Kidney (tissue), 14 donors: ENCODE measurements around the gene DIAPH1. TPM values are rescaled to one million over a fixed set of nuclear protein-coding genes. Genes with fewer than 3 reads are reported as not detected.

Experiments used
- DNase-seq, 5 donors: peaks; one replicate each; pipeline ENCODE4 v3.0.0-alpha.2; 2013 to 2020
- FAIRE-seq: peaks from 2 replicates; lab custom pipeline; 2012; peaks lifted over from hg19 to GRCh38; lab: Jason Lieb, UNC
- H3K27ac ChIP-seq, 2 donors: one replicate each; pipeline ENCODE4 v1.7.0; 2013; ENCODE audit warnings: low read depth in 2 of 2, low read length in 2 of 2, inconsistent platforms in 1 of 2
- H3K27me3 ChIP-seq: one replicate; pipeline ENCODE4 v1.7.1; 2013; ENCODE audit warnings: low read length, inconsistent platforms; ENCODE audit not compliant: control insufficient read depth, insufficient read depth
- H3K36me3 ChIP-seq, 3 donors: one replicate each; pipeline versions ENCODE4 v1.7.0 to v1.7.1; 2013; ENCODE audit warnings: low read length in 3 of 3, control low read depth in 1 of 3, inconsistent platforms in 1 of 3; ENCODE audit not compliant: insufficient read depth in 3 of 3, control insufficient read depth in 2 of 3
- H3K4me1 ChIP-seq, 3 donors: one replicate each; pipeline versions ENCODE4 v1.7.0 to v1.7.1; 2013; ENCODE audit warnings: low read length in 3 of 3, inconsistent platforms in 1 of 3, low read depth in 1 of 3; ENCODE audit not compliant: control insufficient read depth in 2 of 3, insufficient read depth in 2 of 3
- H3K4me3 ChIP-seq, 3 donors: one replicate each; pipeline versions ENCODE4 v1.7.0 to v1.8.1; 2013; ENCODE audit warnings: low read length in 3 of 3, control low read depth in 1 of 3, inconsistent platforms in 1 of 3
- H3K9ac ChIP-seq, 3 donors: one replicate each; pipeline versions ENCODE4 v1.7.0 to v1.7.1; 2013; ENCODE audit warnings: low read length in 3 of 3, control low read depth in 1 of 3, inconsistent platforms in 1 of 3
- H3K9me3 ChIP-seq, 3 donors: one replicate each; pipeline versions ENCODE4 v1.7.0 to v1.7.1; 2013; ENCODE audit warnings: low read length in 3 of 3, control low read depth in 1 of 3, inconsistent platforms in 1 of 3; ENCODE audit not compliant: control insufficient read depth in 2 of 3, insufficient read depth in 1 of 3
- intact Hi-C: fragments of 100-400 bp; cut with DNase I; formaldehyde crosslinking; loops from one replicate; pipeline ENCODE4 v1.11.1; 2022
- polyA plus RNA-seq: library from polyadenylated mRNA; stranded (reverse); fragments of 350-450 nt; fragmentation: Illumina TruSeq; extraction: RNeasy Lipid Tissue Mini Kit (QIAGEN cat#74804); gene quantifications from one replicate; pipeline ENCODE4 v1.2.3, GENCODE V29; 2014; ENCODE audit warnings: low read depth, low replicate concordance; ENCODE audit not compliant: insufficient read depth
- total RNA-seq: library from RNA; stranded (reverse); fragmentation: NEBNext Ultra II Directional; extraction: Animal tissue kit (Norgen Biotek cat#: 25700); gene quantifications from one replicate; pipeline ENCODE4 v1.2.1, GENCODE V29; 2021
- TF ChIP-seq, protein P1 (sequence below): IDR thresholded peaks from 3 replicates; pipeline ENCODE4 v1.5.1; 2012; ENCODE audit warnings: mild to moderate bottlenecking, moderate library complexity, borderline replicate concordance; ENCODE audit not compliant: insufficient read depth; ENCODE audit errors: extremely low read depth
- donor health status: control.
- donor health status: control.
- donor health status: control.
- donor health status: control.
- donor health status: control.
- donor health status: DM: yes; HTN: yes; CAD: no.
- donor health status: Normal renal cell carcinoma (clear cell type).

DIAPH1 gene
- total and polyA plus RNA-seq, 2 donors from 2014 or later, result 60.6 to 156 TPM

DNA sequence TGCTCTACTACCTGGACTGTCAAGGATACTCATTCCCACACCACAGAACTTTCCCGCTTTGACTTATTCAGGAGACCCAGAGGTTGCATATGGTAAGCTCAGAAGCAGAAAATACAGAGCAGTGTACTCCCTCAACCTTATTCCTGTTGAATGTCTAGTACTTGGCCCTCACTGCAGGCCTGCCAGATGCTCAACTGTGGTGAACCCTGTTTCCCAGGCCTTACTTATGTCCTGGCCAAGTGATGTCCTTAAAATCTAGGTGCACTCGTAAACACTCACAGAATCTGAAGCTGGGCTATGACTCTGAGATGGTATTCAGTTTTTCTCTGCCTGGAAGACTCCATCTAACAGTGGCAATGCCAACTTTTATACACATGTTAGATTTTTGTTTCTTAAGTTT lies 21.0 kb downstream of the DIAPH1 start:
- Histone ChIP-seq H3K9me3 (no peaks in the 10 kb centered on the region), H3K4me1 (peaks cover 0 to 10% (median 0%) of the 10 kb centered on the region in 3 donors), H3K9ac (no peak overlapping the region), H3K27me3 (no peaks in the 10 kb centered on the region), H3K27ac (no peak overlapping the region), H3K4me3 (no peak overlapping the region), H3K36me3 (no peaks in the 10 kb centered on the region)
- TF ChIP-seq, protein P1, sequence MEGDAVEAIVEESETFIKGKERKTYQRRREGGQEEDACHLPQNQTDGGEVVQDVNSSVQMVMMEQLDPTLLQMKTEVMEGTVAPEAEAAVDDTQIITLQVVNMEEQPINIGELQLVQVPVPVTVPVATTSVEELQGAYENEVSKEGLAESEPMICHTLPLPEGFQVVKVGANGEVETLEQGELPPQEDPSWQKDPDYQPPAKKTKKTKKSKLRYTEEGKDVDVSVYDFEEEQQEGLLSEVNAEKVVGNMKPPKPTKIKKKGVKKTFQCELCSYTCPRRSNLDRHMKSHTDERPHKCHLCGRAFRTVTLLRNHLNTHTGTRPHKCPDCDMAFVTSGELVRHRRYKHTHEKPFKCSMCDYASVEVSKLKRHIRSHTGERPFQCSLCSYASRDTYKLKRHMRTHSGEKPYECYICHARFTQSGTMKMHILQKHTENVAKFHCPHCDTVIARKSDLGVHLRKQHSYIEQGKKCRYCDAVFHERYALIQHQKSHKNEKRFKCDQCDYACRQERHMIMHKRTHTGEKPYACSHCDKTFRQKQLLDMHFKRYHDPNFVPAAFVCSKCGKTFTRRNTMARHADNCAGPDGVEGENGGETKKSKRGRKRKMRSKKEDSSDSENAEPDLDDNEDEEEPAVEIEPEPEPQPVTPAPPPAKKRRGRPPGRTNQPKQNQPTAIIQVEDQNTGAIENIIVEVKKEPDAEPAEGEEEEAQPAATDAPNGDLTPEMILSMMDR, result no peak
- no peak for DNase-seq
- intact Hi-C loops, result no loop called here
- FAIRE-seq, result no peak

GRCh38 chr5:141597394-141597793 lies 21.4 kb downstream of the DIAPH1 start:
- no peak overlapping the region for H3K9ac ChIP-seq
- intact Hi-C loops, result no loop called here
- H3K36me3 ChIP-seq, result no peaks in the 10 kb centered on the region
- H3K4me1 ChIP-seq, result peaks cover 0 to 10% (median 0%) of the 10 kb centered on the region in 3 donors
- no peaks in the 10 kb centered on the region for H3K27me3 ChIP-seq
- DNase-seq, result no peak
- no peak for FAIRE-seq
- TF ChIP-seq, protein P1, result no peak
- no peak overlapping the region for H3K4me3 ChIP-seq
- H3K9me3 ChIP-seq, result no peaks in the 10 kb centered on the region
- no peak overlapping the region for H3K27ac ChIP-seq

GRCh38 chr5:141596867-141597266 lies 21.9 kb downstream of the DIAPH1 start:
- Histone ChIP-seq H3K9me3 (no peaks in the 10 kb centered on the region), H3K27me3 (no peaks in the 10 kb centered on the region), H3K4me1 (peaks cover 0 to 14% (median 0%) of the 10 kb centered on the region in 3 donors), H3K9ac (no peak overlapping the region), H3K36me3 (no peaks in the 10 kb centered on the region), H3K4me3 (no peak overlapping the region), H3K27ac (no peak overlapping the region)
- no peak for FAIRE-seq
- intact Hi-C loops, result no loop called here
- no peak for DNase-seq
- TF ChIP-seq, protein P1, result no peak

DNA sequence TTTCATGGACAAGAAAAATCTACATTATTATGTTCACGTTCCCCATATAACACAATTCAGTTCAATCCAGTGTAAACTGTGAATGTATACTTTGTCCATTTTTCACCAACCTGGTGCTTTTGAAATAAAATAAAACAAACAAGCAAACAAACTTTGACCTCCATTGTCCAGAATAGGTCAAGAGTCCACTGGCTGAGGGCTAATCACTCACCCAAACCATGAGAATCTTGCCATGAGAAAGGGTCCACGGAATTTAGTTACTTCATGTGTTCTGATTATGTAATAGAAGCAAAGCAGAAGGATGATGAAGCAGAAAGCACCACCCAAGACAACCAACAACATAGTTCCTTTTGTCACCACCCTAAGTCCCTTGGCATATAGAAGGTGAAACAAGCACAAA lies 28.7 kb downstream of the DIAPH1 start:
- TF ChIP-seq, protein P1, result no peak
- FAIRE-seq, result no peak
- H3K27ac ChIP-seq, result no peak overlapping the region
- intact Hi-C loops, result no loop called here
- DNase-seq, result no peak
- H3K27me3 ChIP-seq, result no peaks in the 10 kb centered on the region
- peaks cover 0 to 4% (median 0%) of the 10 kb centered on the region in 3 donors for H3K4me1 ChIP-seq
- no peaks in the 10 kb centered on the region for H3K9me3 ChIP-seq
- H3K9ac ChIP-seq, result no peak overlapping the region
- H3K36me3 ChIP-seq, result peaks cover 3 to 12% (median 4%) of the 10 kb centered on the region in 3 donors
- H3K4me3 ChIP-seq, result no peak overlapping the region
